K562 (cell line): Measurements from ENCODE around the gene ZDHHC24. TPM values are rescaled to one million over a fixed set of nuclear protein-coding genes. Genes with fewer than 3 reads are reported as not detected.

ENCODE experiments used
- ATAC-seq: fragments of 200-7000 bp; cut with Tn5 transposase; 3 replicates; pipeline ENCODE4 v1.9.1; 2020; ENCODE audit warnings: moderate library complexity
- BruUV-seq: library from RNA; stranded (reverse); fragments of 400-500 nt; replicated peaks from 2 replicates; lab custom pipeline; 2021; lab: Mats Ljungman, UMichigan
- CTCF ChIA-PET: fragments of 300-600 bp; formaldehyde crosslinking; extraction: SDS; loops from one replicate; lab custom pipeline; 2021; ENCODE audit warnings: low intra/inter-chr PET ratio; lab: Yijun Ruan, JAX
- POLR2A ChIA-PET: fragments of 300-600, 350-650 bp; sonication (Branson Sonifier 250); formaldehyde crosslinking; extraction: SDS; loops from one replicate; lab custom pipeline; 2021; ENCODE audit warnings: antibody characterized with exemption, inconsistent platforms; lab: Yijun Ruan, JAX
- DNase-seq, 4 experiments: peaks; one replicate each; pipeline versions ENCODE4 v3.0.0 to v3.0.0-alpha.2; 2011 to 2018; ENCODE audit warnings: low spot score in 3 of 4, mixed read lengths in 3 of 4; ENCODE audit errors: extremely low read depth in 1 of 4
- FAIRE-seq: peaks from 2 replicates; lab custom pipeline; 2011; peaks lifted over from hg19 to GRCh38; lab: Jason Lieb, UNC
- H2AFZ ChIP-seq: 2 replicates; pipeline ENCODE4 v1.6.0; 2011; ENCODE audit warnings: low read depth, low read length, control low read depth, inconsistent platforms
- H3K27ac ChIP-seq: fragments of 200-600 bp; 3 replicates; pipeline ENCODE4 v1.8.0; 2011; ENCODE audit warnings: low read depth, mild to moderate bottlenecking, control low read depth, inconsistent platforms, low read length, moderate library complexity, mixed read lengths; ENCODE audit errors: extremely low read depth
- H3K27me3 ChIP-seq, 2 experiments: fragments of 300-600 bp in 1 of 2; 2 replicates in 1 of 2; 3 replicates in 1 of 2; pipeline versions ENCODE4 v1.6.0 to v1.8.0; 2011; ENCODE audit warnings: inconsistent platforms in 2 of 2, low read length in 2 of 2, mild to moderate bottlenecking in 1 of 2, mixed read lengths in 1 of 2, moderate library complexity in 1 of 2; ENCODE audit not compliant: control insufficient read depth in 2 of 2, insufficient read depth in 2 of 2
- H3K36me3 ChIP-seq: fragments of 300-600 bp; 3 replicates; pipeline ENCODE4 v1.8.0; 2011; ENCODE audit warnings: mild to moderate bottlenecking, low read length, inconsistent platforms; ENCODE audit not compliant: control insufficient read depth, insufficient read depth
- H3K4me1 ChIP-seq, 2 experiments: fragments of 200-600 bp in 1 of 2; replicated peaks in 1 of 2; 2 replicates in 1 of 2; 3 replicates in 1 of 2; pipeline versions ENCODE4 v1.5.1 to v1.8.0; 2011; ENCODE audit warnings: inconsistent platforms in 2 of 2, low read length in 2 of 2, mild to moderate bottlenecking in 1 of 2, mixed read lengths in 1 of 2, moderate library complexity in 1 of 2; ENCODE audit not compliant: control insufficient read depth in 2 of 2, insufficient read depth in 2 of 2
- H3K4me2 ChIP-seq: 2 replicates; pipeline ENCODE4 v1.6.1; 2011; ENCODE audit warnings: low read length, control low read depth, inconsistent platforms, mixed read lengths; ENCODE audit not compliant: insufficient read depth
- H3K4me3 ChIP-seq: fragments of 200-600 bp; sonication (generic), shearing (Covaris generic); 2 replicates; pipeline ENCODE4 v1.5.1; 2016; ENCODE audit warnings: control low read depth, inconsistent platforms
- H3K79me2 ChIP-seq: fragments of 200-600 bp; 3 replicates; pipeline ENCODE4 v1.8.0; 2011; ENCODE audit warnings: low read length, inconsistent platforms; ENCODE audit not compliant: control insufficient read depth, insufficient read depth
- H3K9ac ChIP-seq, 2 experiments: 2 replicates each; pipeline versions ENCODE4 v1.6.0 to v1.6.1; 2011; ENCODE audit warnings: low read depth in 2 of 2, low read length in 2 of 2, control low read depth in 1 of 2, inconsistent platforms in 1 of 2, mild to moderate bottlenecking in 1 of 2, mixed read lengths in 1 of 2; ENCODE audit not compliant: insufficient read depth in 1 of 2
- H3K9me1 ChIP-seq: one replicate; pipeline ENCODE4 v1.6.0; 2011; ENCODE audit warnings: inconsistent platforms, mild to moderate bottlenecking, low read length, moderate library complexity; ENCODE audit not compliant: control insufficient read depth, insufficient read depth
- H3K9me3 ChIP-seq: replicated peaks from 2 replicates; pipeline ENCODE4 v1.5.1; 2011; ENCODE audit warnings: low read depth, low read length, inconsistent platforms; ENCODE audit not compliant: control insufficient read depth, insufficient read depth
- H4K20me1 ChIP-seq: replicated peaks from 2 replicates; pipeline ENCODE4 v1.6.1; 2011; ENCODE audit warnings: low read length, inconsistent platforms, mixed read lengths; ENCODE audit not compliant: control insufficient read depth, insufficient read depth
- EGR1 ChIP-seq: fragments of 450-650 bp; conservative IDR thresholded peaks from 2 replicates; pipeline ENCODE4 v1.6.1; 2017; ENCODE audit warnings: mild to moderate bottlenecking
- ELF4 ChIP-seq: fragments of 450-650 bp; formaldehyde crosslinking; IDR thresholded peaks from 2 replicates; pipeline ENCODE4 v1.4.0; 2022; ENCODE audit warnings: missing genetic modification characterization
- ESRRB ChIP-seq: fragments of 250-450 bp; sonication (Bioruptor Pico); IDR thresholded peaks from 2 replicates; pipeline ENCODE4 v1.5.0; 2020; ENCODE audit warnings: mild to moderate bottlenecking, moderate library complexity, borderline replicate concordance
- JUND ChIP-seq, 2 experiments: IDR thresholded peaks; 2 replicates in 1 of 2; 3 replicates in 1 of 2; pipeline ENCODE4 v1.6.1; 2011; ENCODE audit warnings: borderline replicate concordance in 2 of 2, low read depth in 2 of 2, low read length in 2 of 2, improper control_type of control experiment in 1 of 2, missing biosample characterization in 1 of 2, missing genetic modification characterization in 1 of 2, missing genetic modification reagents in 1 of 2
- L3MBTL2 ChIP-seq: fragments of 450-650 bp; IDR thresholded peaks from 2 replicates; pipeline ENCODE4 v1.6.1; 2016; ENCODE audit warnings: mild to moderate bottlenecking, moderate library complexity
- POLR2G ChIP-seq: fragments of 200-400 bp; formaldehyde crosslinking; IDR thresholded peaks from 2 replicates; pipeline ENCODE4 v1.6.1; 2017; ENCODE audit warnings: low read depth, mild to moderate bottlenecking, antibody characterized with exemption, low read length, moderate library complexity
- POLR3G ChIP-seq: IDR thresholded peaks from 2 replicates; pipeline ENCODE4 v1.6.1; 2011; ENCODE audit not compliant: insufficient read length, insufficient replicate concordance; ENCODE audit errors: extremely low read depth
- PPARD ChIP-seq: fragments of 250-450 bp; sonication (Bioruptor Pico); IDR thresholded peaks from 2 replicates; pipeline ENCODE4 v1.8.0; 2022; ENCODE audit warnings: inconsistent platforms, mild to moderate bottlenecking, moderate library complexity
- SREBF2 ChIP-seq: sonication (generic); formaldehyde crosslinking; IDR thresholded peaks from 2 replicates; pipeline ENCODE4 v1.4.0; 2020; ENCODE audit warnings: mild to moderate bottlenecking, missing genetic modification reagents
- SUPT5H ChIP-seq: fragments of 450-650 bp; IDR thresholded peaks from 2 replicates; pipeline ENCODE4 v1.6.1; 2016
- XRCC5 ChIP-seq: fragments of 200-400 bp; formaldehyde crosslinking; IDR thresholded peaks from 2 replicates; pipeline ENCODE4 v1.6.1; 2017; ENCODE audit warnings: low read depth, mild to moderate bottlenecking, low read length
- ZSCAN29 ChIP-seq: fragments of 450-650 bp; IDR thresholded peaks from 2 replicates; pipeline ENCODE4 v1.6.1; 2017
- WGBS: fragments of 100-300 bp; shearing (Covaris generic); methylation state at CpG from one replicate; pipeline ENCODE4 v1.1.6; 2016; ENCODE audit warnings: low coverage, mixed read lengths; ENCODE audit not compliant: insufficient coverage; ENCODE audit errors: missing lambda C conversion rate; 5-methylcytosine and 5-hydroxymethylcytosine counted together
- in situ Hi-C: fragments of 300-500 bp; cut with MboI; formaldehyde crosslinking; loops from 4 replicates; pipeline ENCODE4 v1.15.0; 2018; ENCODE audit warnings: inconsistent platforms, mixed read lengths
- intact Hi-C: fragments of 100-400 bp; cut with micrococcal nuclease; formaldehyde crosslinking; loops from 2 replicates; pipeline ENCODE4 v1.14.2; 2022
- polyA plus RNA-seq, 8 experiments: library from polyadenylated mRNA; depleted of rRNA in 4 of 8; stranded (reverse) in 5 of 8; unstranded in 3 of 8; fragments of >200 nt; fragmentation: Nextera tagmentation in 2 of 8; fragmentation: Illumina TruSeq in 1 of 8; extraction: Ambion mirVana in 2 of 8; extraction: Trizol in 1 of 8; gene quantifications; 2 replicates each; pipeline versions ENCODE4 v1.2.1 to v1.2.3, GENCODE V29; 2011 to 2014; ENCODE audit warnings: inconsistent platforms in 1 of 8, missing spikeins in 1 of 8
- total RNA-seq, 7 experiments: library from RNA; depleted of rRNA in 6 of 7; stranded (reverse); fragments of >200 nt in 6 of 7; fragmentation: Illumina TruSeq in 2 of 7; extraction: Trizol in 2 of 7; gene quantifications; 2 replicates each; pipeline versions ENCODE4 v1.2.1 to v1.2.3, GENCODE V29; 2011 to 2021; ENCODE audit warnings: low replicate concordance in 1 of 7
- TF ChIP-seq, protein P1 (sequence below): fragments of 150-350 bp; conservative IDR thresholded peaks from 2 replicates; pipeline ENCODE4 v1.6.1; 2014; ENCODE audit warnings: low read length
- TF ChIP-seq, protein P2 (sequence below): sonication (generic); formaldehyde crosslinking; IDR thresholded peaks from 2 replicates; pipeline ENCODE4 v1.8.1; 2023; ENCODE audit warnings: mild to moderate bottlenecking, missing genetic modification reagents
- TF ChIP-seq, protein P3 (sequence below), 2 experiments: fragments of 450-650 bp in 1 of 2; sonication (generic) in 1 of 2; formaldehyde crosslinking in 1 of 2; IDR thresholded peaks in 1 of 2; conservative IDR thresholded peaks in 1 of 2; 2 replicates each; pipeline versions ENCODE4 v1.6.1 to v1.8.1; 2016 to 2023; ENCODE audit warnings: mild to moderate bottlenecking in 2 of 2, moderate library complexity in 2 of 2, inconsistent platforms in 1 of 2, missing genetic modification reagents in 1 of 2

ZDHHC24 gene
- total and polyA plus RNA-seq, 9 of the 15 experiments (the other 6 are each of a cell fraction or from before 2014, with no cell fraction given) = 0.45 to 11.2 (median 2.7) TPM

DNA sequence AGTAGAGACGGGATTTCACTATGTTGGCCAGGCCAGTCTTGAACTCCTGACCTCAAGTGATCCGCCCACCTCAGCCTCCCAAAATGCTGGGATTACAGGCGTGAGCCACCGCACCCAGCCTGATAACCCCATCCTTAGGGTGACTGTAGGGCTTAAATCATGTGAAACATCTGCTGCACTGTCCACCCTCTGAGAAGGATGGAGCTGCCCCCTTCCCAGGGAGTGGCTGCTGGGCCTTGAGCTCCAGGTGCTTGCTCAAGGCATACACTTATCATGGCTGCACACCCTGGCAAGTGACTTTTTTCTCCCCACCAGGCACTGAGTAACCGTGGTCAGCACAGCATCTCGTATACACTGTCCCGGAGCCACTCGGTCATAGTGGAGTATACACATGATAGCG, 73.8 kb downstream of the ZDHHC24 start (continued):
- TF ChIP-seq, protein P1, sequence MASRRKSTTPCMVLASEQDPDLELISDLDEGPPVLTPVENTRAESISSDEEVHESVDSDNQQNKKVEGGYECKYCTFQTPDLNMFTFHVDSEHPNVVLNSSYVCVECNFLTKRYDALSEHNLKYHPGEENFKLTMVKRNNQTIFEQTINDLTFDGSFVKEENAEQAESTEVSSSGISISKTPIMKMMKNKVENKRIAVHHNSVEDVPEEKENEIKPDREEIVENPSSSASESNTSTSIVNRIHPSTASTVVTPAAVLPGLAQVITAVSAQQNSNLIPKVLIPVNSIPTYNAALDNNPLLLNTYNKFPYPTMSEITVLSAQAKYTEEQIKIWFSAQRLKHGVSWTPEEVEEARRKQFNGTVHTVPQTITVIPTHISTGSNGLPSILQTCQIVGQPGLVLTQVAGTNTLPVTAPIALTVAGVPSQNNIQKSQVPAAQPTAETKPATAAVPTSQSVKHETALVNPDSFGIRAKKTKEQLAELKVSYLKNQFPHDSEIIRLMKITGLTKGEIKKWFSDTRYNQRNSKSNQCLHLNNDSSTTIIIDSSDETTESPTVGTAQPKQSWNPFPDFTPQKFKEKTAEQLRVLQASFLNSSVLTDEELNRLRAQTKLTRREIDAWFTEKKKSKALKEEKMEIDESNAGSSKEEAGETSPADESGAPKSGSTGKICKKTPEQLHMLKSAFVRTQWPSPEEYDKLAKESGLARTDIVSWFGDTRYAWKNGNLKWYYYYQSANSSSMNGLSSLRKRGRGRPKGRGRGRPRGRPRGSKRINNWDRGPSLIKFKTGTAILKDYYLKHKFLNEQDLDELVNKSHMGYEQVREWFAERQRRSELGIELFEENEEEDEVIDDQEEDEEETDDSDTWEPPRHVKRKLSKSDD = no peak
- no peak for TF ChIP-seq ELF4 (CRISPR knock-in tag)
- TF ChIP-seq SUPT5H = no peak
- no peak for TF ChIP-seq XRCC5
- no peak for TF ChIP-seq PPARD (CRISPR knock-in tag)
- no peak for TF ChIP-seq ESRRB
- TF ChIP-seq JUND (IDR thresholded peaks at IDR 0.05; ENCODE audit: borderline replicate concordance, low read depth, low read length) = no peak
- no peak for TF ChIP-seq JUND (tag; IDR thresholded peaks at IDR 0.05; ENCODE audit: borderline replicate concordance, low read depth, low read length)
- TF ChIP-seq EGR1 = peak; percentile 59
- no peak for TF ChIP-seq L3MBTL2

DNA sequence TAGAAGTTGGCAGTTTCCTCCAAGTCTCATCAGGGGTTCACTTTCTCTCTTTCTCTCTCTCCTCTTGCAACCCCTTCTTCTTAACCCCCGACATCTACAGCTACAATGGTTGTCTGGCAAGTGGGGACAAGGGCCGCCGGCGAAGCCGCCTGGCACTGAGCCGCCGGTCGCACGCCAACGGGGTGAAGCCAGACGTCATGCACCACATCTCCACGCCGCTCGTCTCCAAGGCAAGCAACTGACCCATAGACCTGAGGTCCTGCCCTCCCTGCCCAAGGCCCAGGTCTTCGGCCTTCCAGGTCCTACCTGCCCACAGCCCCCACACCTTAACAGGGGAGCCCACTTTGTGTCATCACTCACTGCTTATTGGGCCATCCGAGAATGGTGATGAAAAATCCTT, 74.7 kb downstream of the ZDHHC24 start:
- in situ Hi-C loops (no loop called here), intact Hi-C loops (no loop called here)
- H3K4me3 ChIP-seq = no peak overlapping the region
- H3K27ac ChIP-seq = no peak overlapping the region
- no peaks in the 10 kb centered on the region for H3K79me2 ChIP-seq
- CTCF ChIA-PET = no interaction called here
- peaks cover 3% of the 10 kb centered on the region; the same call in 1 of the 3 replicates for H3K36me3 ChIP-seq
- no peak overlapping the region for H3K4me2 ChIP-seq
- POLR2A ChIA-PET = interaction anchor here (0.6 to 1.6 kb wide), 3 partner anchors 9 to 61 kb away, joined by 3 to 6 read pairs (median 4); partner anchors contain the start of gene DPP3
- H2AFZ ChIP-seq = no peak overlapping the region
- no peaks in the 10 kb centered on the region for H3K27me3 ChIP-seq
- H3K9me3 ChIP-seq = no peaks in the 10 kb centered on the region
- H3K9ac ChIP-seq = no peak overlapping the region; a peak in 1 of 4 replicates
- H3K9me1 ChIP-seq = no peaks in the 10 kb centered on the region
- TF ChIP-seq POLR3G (no peak), ZSCAN29 (no peak), SREBF2 (CRISPR knock-in tag) (no peak), XRCC5 (no peak), POLR2G (0 out of 2 replicates have a peak, but pooled peaks have one; percentile 19)
- TF ChIP-seq, protein P2, sequence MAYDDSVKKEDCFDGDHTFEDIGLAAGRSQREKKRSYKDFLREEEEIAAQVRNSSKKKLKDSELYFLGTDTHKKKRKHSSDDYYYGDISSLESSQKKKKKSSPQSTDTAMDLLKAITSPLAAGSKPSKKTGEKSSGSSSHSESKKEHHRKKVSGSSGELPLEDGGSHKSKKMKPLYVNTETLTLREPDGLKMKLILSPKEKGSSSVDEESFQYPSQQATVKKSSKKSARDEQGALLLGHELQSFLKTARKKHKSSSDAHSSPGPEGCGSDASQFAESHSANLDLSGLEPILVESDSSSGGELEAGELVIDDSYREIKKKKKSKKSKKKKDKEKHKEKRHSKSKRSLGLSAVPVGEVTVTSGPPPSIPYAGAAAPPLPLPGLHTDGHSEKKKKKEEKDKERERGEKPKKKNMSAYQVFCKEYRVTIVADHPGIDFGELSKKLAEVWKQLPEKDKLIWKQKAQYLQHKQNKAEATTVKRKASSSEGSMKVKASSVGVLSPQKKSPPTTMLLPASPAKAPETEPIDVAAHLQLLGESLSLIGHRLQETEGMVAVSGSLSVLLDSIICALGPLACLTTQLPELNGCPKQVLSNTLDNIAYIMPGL (CRISPR knock-in tag) = no peak
- TF ChIP-seq, protein P3, sequence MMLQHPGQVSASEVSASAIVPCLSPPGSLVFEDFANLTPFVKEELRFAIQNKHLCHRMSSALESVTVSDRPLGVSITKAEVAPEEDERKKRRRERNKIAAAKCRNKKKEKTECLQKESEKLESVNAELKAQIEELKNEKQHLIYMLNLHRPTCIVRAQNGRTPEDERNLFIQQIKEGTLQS (IDR thresholded peaks at IDR 0.05) = no peak
- TF ChIP-seq, protein P3 (CRISPR knock-in tag; conservative IDR thresholded peaks at IDR 0.05) = no peak
- no TSS peak for BruUV-seq
- FAIRE-seq (no peak), ATAC-seq (no peak), DNase-seq (no peak)
- H4K20me1 ChIP-seq = 0 out of 2 replicates have a peak, but pooled peaks cover 6% of the 10 kb centered on the region
- WGBS = 84% methylated on average over 3 of the region's 16 CpGs
- peaks cover 0 to 28% of the 10 kb centered on the region in 2 experiments; a peak in 3 of 5 replicates for H3K4me1 ChIP-seq
